GM18520 (cell line): ENCODE data around the gene AMZ1.

Experiments used
- ATAC-seq: cut with Tn5 transposase; IDR thresholded peaks from one replicate; pipeline ENCODE4 v1.9.1; 2021; ENCODE audit not compliant: unreplicated experiment

Gene AMZ1, protein sequence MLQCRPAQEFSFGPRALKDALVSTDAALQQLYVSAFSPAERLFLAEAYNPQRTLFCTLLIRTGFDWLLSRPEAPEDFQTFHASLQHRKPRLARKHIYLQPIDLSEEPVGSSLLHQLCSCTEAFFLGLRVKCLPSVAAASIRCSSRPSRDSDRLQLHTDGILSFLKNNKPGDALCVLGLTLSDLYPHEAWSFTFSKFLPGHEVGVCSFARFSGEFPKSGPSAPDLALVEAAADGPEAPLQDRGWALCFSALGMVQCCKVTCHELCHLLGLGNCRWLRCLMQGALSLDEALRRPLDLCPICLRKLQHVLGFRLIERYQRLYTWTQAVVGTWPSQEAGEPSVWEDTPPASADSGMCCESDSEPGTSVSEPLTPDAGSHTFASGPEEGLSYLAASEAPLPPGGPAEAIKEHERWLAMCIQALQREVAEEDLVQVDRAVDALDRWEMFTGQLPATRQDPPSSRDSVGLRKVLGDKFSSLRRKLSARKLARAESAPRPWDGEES

DNA sequence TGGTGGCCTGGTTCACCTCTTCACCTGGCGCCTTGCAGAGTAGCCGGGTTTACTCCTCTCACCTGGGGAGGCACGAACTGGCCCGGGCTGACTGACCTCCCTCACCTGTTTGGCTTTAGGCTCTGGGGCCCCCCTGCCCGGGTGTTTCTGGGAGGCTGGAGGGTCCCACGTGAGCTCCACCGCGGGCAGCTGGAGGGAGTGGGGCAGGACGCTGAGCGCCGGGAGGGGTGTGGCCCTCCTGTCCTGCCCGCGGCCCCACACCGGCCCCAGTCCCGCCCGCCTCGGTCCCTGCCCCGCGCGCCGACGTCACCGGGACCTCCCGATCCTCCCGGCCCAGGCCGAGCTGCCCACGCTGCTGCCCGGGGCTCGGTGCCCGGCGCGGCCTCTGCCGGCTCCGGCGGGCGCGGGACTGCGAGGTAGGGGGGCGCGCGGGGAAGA, at the start of gene AMZ1:
Gene AMZ1 (plus strand): TSS at position 322 of the 438 bp plus-strand sequence. CDS start 12,250 bp downstream, outside the sequence.
- no peak for ATAC-seq

DNA sequence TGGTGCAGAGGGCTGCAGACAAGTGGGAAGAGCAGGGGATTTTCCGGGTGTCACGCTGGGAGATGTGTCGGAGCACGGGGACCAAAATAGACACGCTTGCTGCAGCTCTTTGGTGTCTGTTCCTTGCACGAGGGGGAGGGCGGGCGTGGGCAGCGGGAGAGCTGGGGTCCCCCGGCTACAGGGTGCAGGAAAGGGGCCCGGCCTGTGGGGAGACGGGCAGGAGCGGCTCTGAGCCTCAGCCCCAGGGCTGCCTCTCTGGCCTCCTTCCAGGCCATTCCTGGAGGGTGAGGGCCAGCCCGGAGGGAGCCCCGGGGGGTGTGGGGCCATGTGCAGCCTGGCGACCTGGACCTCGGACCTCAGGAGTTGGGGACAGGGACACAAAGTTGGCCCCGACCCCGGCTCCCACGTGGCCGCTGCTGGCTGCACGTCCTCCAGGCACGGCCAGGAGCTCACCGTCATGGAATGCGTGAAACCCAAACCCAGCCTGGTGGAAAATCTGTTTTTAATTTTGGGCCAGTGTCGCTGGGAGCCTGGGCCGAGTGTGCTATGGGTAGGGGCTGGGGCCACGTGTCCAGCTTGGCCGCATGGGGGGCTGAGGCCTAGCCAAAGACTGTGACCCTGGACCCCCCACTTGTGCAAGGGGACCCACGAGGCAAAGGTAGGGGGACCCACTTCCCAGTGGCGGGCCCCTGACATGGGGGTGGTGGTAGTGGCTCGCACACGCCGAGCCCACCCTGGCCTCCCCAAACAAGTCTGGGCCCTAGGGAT, 49.6 kb upstream of the AMZ1 start:
- no peak for ATAC-seq

- no peak for ATAC-seq
These were observed 48.8 kb upstream of the AMZ1 start for GRCh38 chr7:2639181-2639681.

DNA sequence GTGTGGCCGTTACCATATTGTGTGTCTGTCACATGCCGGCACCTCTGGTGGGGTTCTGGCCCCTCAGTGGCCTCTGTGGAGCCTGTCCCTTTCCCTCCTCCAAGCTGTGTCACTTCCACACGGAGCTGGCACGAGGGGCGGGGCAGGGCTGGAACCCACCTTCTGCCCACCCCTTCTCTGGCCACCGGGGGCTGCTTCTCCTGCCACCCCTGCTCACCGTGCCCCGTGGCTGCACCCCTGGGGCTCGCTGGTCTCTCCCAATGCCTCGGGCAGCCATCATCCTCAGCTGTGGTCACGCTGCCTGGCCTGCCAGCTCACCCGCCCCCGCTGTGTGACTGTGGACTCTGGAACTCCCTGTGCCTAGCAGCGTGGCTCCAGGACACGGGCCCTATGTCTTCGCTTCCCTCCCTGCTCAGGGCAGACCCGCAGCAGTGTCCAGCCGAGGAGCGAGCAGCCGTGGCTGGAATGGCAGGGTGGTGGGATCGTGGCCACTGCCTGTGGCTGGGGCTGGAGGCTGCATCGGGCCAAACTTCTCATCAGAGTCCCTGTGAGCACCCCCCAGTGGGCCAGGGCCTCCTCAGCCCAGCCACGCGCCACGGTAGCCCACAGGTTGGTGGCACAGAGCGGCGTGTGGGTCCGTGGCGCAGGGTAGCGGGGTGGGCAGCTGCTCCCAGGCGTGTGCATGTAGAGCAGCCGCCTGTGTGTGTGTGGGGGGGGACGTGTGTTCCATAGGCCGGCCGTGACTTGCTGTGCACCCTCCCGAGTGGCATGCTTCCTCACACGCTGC, 48.1 kb upstream of the AMZ1 start:
- no peak for ATAC-seq

DNA sequence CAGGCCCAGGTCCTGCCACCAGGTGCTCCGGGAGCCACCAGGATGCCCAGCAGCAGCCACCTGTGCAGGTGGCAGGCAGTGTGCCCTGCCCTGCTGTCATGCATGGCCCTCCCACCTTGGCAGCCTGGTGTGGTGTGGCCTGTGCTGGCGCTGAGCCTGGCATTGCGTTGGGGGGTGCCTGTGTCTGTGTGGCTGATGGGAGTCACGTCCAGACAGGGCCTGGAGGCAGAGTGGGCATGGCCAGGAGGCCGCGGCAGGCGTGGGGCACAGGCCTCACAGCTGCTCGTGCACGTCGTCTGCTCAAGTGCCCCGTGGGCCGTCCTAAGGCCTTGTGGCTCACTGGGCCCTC, 47.5 kb upstream of the AMZ1 start:
- no peak for ATAC-seq

GRCh38 chr7:2640846-2641316, 47.1 kb upstream of the AMZ1 start:
- ATAC-seq, result no peak

GRCh38 chr7:2641406-2642393, 46.3 kb upstream of the AMZ1 start:
- no peak for ATAC-seq

- no peak for ATAC-seq
These were observed 44.4 kb upstream of the AMZ1 start for GRCh38 chr7:2643386-2644219.

DNA sequence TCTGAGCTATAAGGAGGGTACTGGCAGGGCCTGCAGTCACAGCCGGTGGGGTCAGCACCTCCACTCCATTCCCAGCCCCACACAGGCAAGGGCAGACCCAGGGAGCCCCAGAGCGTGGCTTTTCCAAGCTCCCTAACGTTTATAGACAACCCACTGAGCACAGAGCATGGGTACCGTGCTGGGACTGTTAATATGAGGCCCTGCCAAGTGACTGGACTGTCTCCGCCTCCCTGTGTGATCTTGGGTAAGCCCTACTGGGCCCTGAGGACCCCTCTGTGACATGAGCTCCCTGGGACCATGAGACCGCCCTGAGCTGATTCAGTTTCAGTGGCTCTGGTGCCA, 43.8 kb upstream of the AMZ1 start:
- no peak for ATAC-seq

DNA sequence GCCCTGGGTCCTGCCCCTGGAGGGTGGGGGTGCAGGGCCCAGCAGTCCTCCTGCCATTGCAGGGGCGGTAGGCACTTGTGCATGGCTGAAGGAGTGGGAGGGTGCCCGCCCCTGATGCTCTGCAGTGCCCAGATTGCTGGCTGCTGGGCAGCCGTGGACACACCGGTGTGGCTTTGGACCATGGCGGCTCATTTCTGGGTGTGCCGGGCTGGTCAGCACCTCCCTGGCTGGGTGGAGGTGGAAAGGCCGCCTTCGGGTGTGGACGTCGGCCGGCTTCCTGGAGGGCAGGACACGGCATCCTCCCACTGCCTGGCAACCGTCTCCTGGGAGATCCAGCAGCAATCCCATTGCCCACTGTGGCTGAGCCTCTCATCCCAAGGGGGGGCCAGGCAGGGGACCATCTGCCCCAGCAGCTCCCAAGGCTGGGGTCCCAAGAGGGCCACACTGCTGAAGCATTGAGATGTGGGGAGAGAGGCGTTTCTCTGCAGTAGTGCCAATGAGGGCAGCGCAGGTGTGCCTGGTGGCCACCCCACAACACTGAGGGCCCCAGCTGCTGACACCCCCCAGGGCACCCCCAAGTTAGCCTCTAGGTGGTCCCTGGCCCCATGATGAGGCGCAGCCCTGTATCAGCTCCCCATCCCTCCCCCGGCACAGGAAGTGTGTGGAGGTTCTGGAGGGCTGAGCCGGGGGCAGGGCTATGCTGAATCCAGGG, 43.3 kb upstream of the AMZ1 start:
- no peak for ATAC-seq

DNA sequence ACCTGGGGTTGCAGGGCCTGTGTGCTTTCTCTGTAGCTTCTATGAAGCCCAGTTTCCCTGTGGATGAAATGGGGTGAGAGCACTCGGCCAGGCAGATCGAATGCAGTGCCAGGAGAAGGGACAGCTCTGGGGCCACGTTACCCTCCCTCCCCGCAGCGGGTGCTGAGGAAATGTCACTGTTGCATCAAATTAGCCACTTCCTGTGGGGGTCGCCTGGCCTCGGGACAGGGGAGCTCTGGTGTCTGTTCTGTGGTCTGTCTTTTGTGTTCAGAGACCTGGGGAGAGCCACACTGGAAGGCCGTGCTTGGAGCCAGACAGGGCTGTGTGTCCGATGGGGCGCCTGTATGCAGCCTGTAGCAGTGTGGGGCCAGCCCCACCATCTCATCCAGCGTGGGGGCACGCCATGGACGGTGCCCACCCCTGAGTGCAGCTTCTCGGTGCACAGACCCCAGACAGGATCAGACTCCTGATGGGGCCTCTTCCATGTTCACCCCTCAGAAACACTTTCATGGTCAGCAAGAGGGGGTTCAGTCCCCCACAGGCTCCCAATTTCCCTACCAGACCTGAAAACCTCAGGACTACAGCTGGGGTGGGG, 42.6 kb upstream of the AMZ1 start:
- ATAC-seq, result no peak

DNA sequence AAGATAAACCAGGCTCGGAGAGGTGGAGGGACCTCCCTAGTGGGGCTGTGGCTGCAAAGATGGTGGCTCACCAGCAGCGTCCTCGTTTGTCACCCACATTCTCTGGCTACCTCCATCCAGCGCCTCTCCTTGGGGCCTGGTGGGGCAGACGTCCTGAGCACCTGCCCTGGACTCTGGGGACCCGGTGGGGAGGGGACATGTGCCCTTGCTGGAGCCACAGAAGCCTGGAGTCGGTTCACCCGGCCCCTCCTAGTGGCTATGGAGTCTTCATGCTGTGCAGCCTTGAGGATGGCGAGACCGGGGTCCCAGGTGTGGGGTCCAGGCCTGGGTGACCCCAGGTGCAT, 41.7 kb upstream of the AMZ1 start:
- ATAC-seq, result no peak

DNA sequence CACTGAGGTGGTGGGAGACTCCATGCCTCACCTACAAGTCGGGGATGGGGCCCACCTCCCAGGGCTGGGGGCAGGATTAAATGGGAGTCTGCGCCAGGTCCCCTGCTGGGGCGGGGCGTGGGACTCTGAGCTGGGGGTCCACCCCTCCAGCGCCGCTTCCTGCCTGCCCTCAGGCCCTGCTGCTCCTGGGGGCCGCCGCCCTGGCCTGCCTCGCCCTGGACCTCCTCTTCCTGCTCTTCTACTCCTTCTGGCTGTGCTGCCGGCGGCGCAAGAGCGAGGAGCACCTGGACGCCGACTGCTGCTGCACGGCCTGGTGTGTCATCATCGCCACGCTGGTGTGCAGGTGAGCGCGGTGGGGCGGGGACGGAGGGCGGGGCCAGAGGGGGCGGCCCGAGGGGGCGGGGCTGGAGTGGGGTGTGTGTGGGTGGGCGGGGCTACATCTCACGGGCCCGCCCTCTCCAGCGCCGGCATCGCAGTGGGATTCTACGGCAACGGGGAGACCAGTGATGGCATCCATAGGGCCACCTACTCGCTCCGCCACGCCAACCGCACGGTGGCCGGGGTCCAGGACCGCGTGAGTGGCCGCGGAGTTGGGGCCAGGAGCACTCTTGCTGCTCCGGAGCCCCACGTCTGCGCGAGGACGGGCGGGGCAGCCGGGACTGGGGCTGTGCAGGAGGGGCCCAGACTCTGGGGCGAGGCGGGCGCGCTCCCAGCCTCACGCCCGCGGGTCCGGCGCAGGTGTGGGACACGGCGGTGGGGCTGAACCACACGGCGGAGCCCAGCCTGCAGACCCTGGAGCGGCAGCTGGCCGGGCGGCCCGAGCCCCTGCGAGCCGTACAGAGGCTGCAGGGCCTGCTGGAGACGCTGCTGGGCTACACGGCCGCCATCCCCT, 41.1 kb upstream of the AMZ1 start:
- ATAC-seq, result no peak

GRCh38 chr7:2647594-2648172, 40.3 kb upstream of the AMZ1 start:
- no peak for ATAC-seq

DNA sequence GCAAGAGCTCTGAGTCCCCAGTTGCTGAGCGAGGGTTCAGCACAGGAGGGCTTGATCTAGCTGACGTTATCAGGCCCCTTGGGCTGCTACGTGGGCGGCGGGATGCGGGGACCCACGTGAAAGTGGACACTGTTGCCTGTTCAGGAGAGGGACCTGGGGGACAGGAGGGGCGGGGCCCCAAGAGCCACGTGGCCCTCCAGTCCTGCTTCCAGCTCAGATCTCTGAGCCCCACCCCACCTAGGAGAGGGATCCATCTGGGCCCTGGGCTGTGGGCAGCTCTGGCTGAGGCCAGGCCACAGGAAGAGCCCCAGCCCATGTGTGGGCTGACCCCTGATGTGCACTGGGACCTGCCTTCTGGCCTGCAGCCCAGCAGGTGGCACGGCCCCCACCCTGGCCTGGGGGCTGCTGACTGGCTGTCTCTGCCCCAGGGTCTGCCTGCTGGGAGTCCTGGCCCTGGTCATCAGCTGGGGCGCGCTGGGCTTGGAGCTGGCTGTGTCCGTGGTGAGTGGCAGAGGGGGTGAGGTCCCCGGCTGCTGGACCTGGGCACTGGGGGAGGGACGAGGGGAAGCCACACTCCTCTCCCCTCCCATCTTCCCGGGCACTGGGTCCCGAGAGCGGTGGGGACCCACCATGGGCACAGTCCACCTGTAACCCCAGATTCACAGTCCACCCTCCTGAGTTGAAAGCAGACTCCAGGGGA, 38.7 kb upstream of the AMZ1 start:
- no peak for ATAC-seq

GRCh38 chr7:2649991-2650390, 38.0 kb upstream of the AMZ1 start:
- ATAC-seq, result no peak
